NT2/D1 (cell line): ENCODE results near the gene TRA2A.

Source experiments
- DNase-seq: peaks from one replicate; pipeline ENCODE4 v3.0.0-alpha.2; 2011; ENCODE audit warnings: low read depth, low spot score
- H3K27me3 ChIP-seq: 2 replicates; pipeline ENCODE4 v1.6.0; 2011; ENCODE audit warnings: mild to moderate bottlenecking; ENCODE audit not compliant: insufficient read length, insufficient read depth
- H3K36me3 ChIP-seq: 2 replicates; pipeline ENCODE4 v1.6.1; 2011; ENCODE audit warnings: mild to moderate bottlenecking, low read length, mixed read lengths; ENCODE audit not compliant: insufficient read depth, insufficient read length
- H3K4me1 ChIP-seq: 2 replicates; pipeline ENCODE4 v1.5.1; 2011; ENCODE audit not compliant: insufficient read depth, insufficient read length
- H3K4me3 ChIP-seq: 2 replicates; pipeline ENCODE4 v1.5.1; 2011; ENCODE audit warnings: low read depth; ENCODE audit not compliant: insufficient read length
- H3K9ac ChIP-seq: 2 replicates; pipeline ENCODE4 v1.6.0; 2011; ENCODE audit warnings: low read depth; ENCODE audit not compliant: insufficient read length
- H3K9me3 ChIP-seq: 2 replicates; pipeline ENCODE4 v1.5.1; 2011; ENCODE audit warnings: mild to moderate bottlenecking, low read length; ENCODE audit not compliant: insufficient read depth
- SUZ12 ChIP-seq: IDR thresholded peaks from 2 replicates; pipeline ENCODE4 v1.6.1; 2011; ENCODE audit not compliant: insufficient read length, insufficient read depth; ENCODE audit errors: extremely low read depth
- YY1 ChIP-seq: IDR thresholded peaks from 2 replicates; pipeline ENCODE4 v1.6.1; 2011; ENCODE audit not compliant: insufficient read length, insufficient read depth
- ZNF274 ChIP-seq: IDR thresholded peaks from 2 replicates; pipeline ENCODE4 v1.6.1; 2011; ENCODE audit warnings: mild to moderate bottlenecking, low read depth, low read length

The TRA2A gene

DNA sequence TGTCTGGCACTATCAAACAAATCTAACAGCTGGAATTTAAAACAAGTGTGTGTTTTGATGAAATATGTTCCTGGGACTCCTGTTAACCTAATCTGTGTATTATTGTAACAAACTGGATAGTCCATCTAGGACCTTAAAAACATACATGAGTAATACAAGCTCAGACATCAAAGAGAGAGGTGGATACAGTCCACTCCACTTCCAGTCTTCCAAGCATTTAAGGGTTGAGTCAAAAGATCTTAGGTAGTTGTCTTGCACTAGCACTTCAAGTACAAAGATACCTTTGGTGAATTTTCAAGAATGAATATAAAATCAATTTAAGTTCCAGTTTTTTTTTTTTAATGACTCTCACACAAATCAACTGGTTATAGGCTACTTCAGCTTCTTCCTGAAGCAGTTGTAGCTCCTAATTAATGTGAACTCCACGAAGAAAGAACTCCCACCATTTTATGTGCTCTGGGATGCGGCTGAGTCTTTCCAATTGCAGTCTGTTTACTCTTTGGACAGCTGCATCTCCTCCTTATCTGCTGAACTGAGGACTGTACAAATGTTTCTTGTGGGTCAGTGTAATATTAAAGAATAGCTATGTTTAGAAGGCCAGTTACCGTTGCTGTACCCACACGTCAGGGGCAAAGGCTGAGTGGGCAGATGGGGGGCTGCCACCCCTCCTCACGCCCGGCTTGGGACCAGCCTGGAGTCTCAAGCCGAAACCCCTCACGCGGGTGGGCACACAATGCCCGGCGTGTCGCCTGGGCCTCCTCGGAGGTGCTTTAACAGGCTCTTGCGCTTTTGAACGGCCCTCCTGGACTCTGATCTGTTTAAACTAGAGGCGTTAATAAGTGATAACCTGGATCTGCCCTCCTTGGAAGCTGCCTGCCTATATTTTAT lies 58.6 kb downstream of the TRA2A start:
- Histone ChIP-seq H3K4me1 (no peaks in the 10 kb centered on the region), H3K4me3 (peak overlapping the region; percentile 92), H3K27me3 (no peaks in the 10 kb centered on the region), H3K9me3 (no peaks in the 10 kb centered on the region), H3K36me3 (no peaks in the 10 kb centered on the region), H3K9ac (peak overlapping the region; percentile 100)
- no peak for TF ChIP-seq SUZ12
- TF ChIP-seq YY1: no peak
- no peak for TF ChIP-seq ZNF274
- no peak for DNase-seq

DNA sequence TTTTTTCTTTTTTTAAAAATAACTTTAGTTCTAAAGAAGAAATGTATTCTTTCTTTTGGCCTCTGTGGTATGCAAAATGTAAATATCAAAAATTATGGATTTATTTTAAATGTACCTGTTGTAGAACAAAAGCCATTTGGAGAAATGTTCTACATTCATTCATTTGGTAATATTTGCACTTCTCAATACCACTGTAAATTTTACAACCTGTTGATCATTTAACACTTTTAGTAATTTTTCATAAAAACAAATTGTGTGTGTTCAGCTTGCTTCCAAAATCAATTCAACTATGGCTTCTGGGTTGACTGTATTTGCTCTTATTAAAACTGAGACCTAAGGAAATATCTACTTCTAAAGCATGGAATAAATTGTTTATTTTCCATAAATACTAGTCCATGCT lies 59.2 kb downstream of the TRA2A start:
- Histone ChIP-seq H3K4me1 (no peaks in the 10 kb centered on the region), H3K36me3 (no peaks in the 10 kb centered on the region), H3K9me3 (no peaks in the 10 kb centered on the region), H3K9ac (peak overlapping the region; percentile 100), H3K27me3 (no peaks in the 10 kb centered on the region), H3K4me3 (peak overlapping the region; percentile 92)
- TF ChIP-seq SUZ12: no peak
- no peak for TF ChIP-seq ZNF274
- no peak for TF ChIP-seq YY1
- DNase-seq: no peak

DNA sequence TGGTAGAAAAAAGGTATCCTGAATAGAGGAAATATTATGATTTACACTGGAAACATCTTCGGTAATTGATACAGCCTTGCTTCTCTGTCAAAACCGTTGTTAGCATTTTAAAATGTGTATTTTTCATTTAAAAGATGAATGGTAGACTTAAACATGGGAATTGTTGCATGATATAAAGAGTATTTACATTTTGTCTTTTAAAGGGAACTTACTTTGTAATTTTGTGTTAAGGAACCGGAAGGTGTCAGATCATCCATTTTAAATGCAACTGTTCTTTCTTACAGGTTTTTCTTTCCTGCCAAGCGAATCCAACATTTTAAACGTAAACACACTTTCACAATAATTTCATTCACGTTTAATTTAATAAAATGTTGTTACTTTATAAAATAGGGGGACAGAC lies 59.7 kb downstream of the TRA2A start:
- TF ChIP-seq SUZ12: no peak
- Histone ChIP-seq H3K9ac (peak overlapping the region; percentile 100), H3K9me3 (no peaks in the 10 kb centered on the region), H3K4me1 (no peaks in the 10 kb centered on the region), H3K4me3 (peak overlapping the region; percentile 92), H3K27me3 (no peaks in the 10 kb centered on the region), H3K36me3 (no peaks in the 10 kb centered on the region)
- no peak for DNase-seq

DNA sequence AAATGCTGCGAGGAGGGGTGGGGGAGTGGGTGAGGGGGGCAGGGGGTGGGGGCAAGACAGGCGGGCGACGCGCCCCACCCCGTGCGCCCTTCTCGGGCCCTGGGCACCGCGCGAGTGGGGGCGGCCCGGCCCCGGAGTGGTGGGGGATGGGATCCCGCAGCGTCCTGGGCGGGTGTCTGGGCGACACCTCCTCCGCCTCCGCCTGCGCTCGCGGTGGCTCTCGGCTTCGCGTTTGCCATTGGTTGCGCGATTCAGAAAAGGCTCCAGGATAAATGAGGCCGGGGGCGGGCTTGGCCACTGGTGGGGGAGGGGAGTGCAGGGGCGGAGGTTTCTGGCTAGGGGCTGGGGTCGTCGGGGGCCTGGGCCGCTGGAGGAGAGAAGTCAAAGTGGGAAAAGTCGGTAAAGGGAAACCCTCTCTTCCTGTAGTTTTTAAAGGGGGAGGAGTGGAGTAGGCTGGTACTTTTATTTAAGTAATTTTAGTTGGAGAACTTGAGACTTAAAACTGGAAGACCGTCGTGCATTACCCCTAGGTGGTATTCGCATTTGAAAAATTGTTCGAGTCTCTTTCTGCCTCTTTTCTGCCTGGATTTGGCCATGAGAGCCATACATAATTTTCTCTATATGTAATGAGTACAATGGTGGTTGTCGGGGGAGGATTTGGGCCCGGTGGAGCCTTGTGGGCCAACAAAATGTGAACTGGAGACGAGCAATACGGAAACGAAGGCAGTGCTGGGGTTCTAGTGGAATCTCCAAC lies 60.5 kb downstream of the TRA2A start:
- peak; percentile 95 for DNase-seq
- TF ChIP-seq YY1 (no peak), SUZ12 (no peak), ZNF274 (no peak)
- no peaks in the 10 kb centered on the region for H3K9me3 ChIP-seq
- H3K4me1 ChIP-seq: no peaks in the 10 kb centered on the region
- no peaks in the 10 kb centered on the region for H3K36me3 ChIP-seq
- H3K9ac ChIP-seq: peak overlapping the region; percentile 100
- H3K4me3 ChIP-seq: peak overlapping the region; percentile 92
- no peaks in the 10 kb centered on the region for H3K27me3 ChIP-seq

GRCh38 chr7:23470330-23471105 lies 61.3 kb downstream of the TRA2A start, which contains the start of gene IGF2BP3:
IGF2BP3 (minus strand) TSS chr7:23470491; CDS start chr7:23470110, 381 bp downstream.
- TF ChIP-seq SUZ12: no peak
- no peak for TF ChIP-seq ZNF274
- TF ChIP-seq YY1: no peak
- peak; percentile 98 for DNase-seq
- H3K27me3 ChIP-seq: no peaks in the 10 kb centered on the region
- H3K36me3 ChIP-seq: no peaks in the 10 kb centered on the region
- H3K9ac ChIP-seq: peak within 1 kb of the TSS; percentile 100
- no peaks in the 10 kb centered on the region for H3K9me3 ChIP-seq
- H3K4me3 ChIP-seq: peak within 1 kb of the TSS; percentile 97
- peaks cover 2% of the 10 kb centered on the region for H3K4me1 ChIP-seq

GRCh38 chr7:23469961-23470250 lies 61.9 kb downstream of the TRA2A start:
- Histone ChIP-seq H3K27me3 (no peaks in the 10 kb centered on the region), H3K9ac (peak overlapping the region; percentile 99), H3K4me3 (peak overlapping the region; percentile 97), H3K4me1 (peaks cover 2% of the 10 kb centered on the region), H3K36me3 (no peaks in the 10 kb centered on the region), H3K9me3 (no peaks in the 10 kb centered on the region)
- TF ChIP-seq SUZ12 (no peak), ZNF274 (no peak), YY1 (no peak)
- DNase-seq: no peak
